Measurements from ENCODE around the gene RPS19BP1. TPM values are rescaled to one million over a fixed set of nuclear protein-coding genes. Genes with fewer than 3 reads are reported as not detected.
"Not testable (repeated sequence)": the region's sequence is repeated elsewhere in the genome, so short reads cannot be mapped to it uniquely, and the experiment has no call there.

RPS19BP1 gene
- total and polyA plus RNA-seq, 3 donors from 2014 or later = 97.7 to 158 (median 156) TPM

DNA sequence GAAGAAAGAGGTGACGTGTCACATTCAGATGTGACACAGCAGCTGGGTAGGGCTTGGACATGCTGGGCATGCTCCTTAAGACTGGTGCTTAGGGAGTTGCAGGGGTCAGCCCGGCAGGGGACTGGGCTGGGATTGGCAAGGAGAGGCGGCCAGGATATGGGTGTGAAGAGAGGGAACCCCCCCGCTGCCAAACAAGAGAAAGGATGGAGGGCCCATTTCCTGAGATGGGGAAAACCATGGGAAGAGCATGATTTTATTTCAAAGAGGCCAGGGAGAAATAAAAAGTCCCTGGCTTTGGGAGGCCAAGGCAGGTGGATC lies 6.9 kb downstream of the RPS19BP1 start:
- no peak for TF ChIP-seq POLR2A (IDR thresholded peaks at IDR 0.05)
- TF ChIP-seq, protein P1, sequence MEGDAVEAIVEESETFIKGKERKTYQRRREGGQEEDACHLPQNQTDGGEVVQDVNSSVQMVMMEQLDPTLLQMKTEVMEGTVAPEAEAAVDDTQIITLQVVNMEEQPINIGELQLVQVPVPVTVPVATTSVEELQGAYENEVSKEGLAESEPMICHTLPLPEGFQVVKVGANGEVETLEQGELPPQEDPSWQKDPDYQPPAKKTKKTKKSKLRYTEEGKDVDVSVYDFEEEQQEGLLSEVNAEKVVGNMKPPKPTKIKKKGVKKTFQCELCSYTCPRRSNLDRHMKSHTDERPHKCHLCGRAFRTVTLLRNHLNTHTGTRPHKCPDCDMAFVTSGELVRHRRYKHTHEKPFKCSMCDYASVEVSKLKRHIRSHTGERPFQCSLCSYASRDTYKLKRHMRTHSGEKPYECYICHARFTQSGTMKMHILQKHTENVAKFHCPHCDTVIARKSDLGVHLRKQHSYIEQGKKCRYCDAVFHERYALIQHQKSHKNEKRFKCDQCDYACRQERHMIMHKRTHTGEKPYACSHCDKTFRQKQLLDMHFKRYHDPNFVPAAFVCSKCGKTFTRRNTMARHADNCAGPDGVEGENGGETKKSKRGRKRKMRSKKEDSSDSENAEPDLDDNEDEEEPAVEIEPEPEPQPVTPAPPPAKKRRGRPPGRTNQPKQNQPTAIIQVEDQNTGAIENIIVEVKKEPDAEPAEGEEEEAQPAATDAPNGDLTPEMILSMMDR (IDR thresholded peaks at IDR 0.05) = no peak
- Histone ChIP-seq H3K4me1 (peaks cover 68% of the 10 kb centered on the region), H3K27ac (peak overlapping the region in 1 of 2 donors; percentile 41), H3K9me3 (no peaks in the 10 kb centered on the region), H3K36me3 (ENCODE audit: low read depth, missing control alignments) (no peaks in the 10 kb centered on the region), H3K4me3 (no peak overlapping the region), H3K27me3 (no peaks in the 10 kb centered on the region)
- intact Hi-C loops (cut with DNase I; ENCODE audit: low total_unique reads) = loop anchor here (10.0 kb wide), 2 partner anchors 211 to 351 kb away; partner anchors contain the start of gene RPL3
- WGBS, 2 donors = 73% methylated on average over 4 of the region's 4 CpGs
- DNase-seq = no peak

DNA sequence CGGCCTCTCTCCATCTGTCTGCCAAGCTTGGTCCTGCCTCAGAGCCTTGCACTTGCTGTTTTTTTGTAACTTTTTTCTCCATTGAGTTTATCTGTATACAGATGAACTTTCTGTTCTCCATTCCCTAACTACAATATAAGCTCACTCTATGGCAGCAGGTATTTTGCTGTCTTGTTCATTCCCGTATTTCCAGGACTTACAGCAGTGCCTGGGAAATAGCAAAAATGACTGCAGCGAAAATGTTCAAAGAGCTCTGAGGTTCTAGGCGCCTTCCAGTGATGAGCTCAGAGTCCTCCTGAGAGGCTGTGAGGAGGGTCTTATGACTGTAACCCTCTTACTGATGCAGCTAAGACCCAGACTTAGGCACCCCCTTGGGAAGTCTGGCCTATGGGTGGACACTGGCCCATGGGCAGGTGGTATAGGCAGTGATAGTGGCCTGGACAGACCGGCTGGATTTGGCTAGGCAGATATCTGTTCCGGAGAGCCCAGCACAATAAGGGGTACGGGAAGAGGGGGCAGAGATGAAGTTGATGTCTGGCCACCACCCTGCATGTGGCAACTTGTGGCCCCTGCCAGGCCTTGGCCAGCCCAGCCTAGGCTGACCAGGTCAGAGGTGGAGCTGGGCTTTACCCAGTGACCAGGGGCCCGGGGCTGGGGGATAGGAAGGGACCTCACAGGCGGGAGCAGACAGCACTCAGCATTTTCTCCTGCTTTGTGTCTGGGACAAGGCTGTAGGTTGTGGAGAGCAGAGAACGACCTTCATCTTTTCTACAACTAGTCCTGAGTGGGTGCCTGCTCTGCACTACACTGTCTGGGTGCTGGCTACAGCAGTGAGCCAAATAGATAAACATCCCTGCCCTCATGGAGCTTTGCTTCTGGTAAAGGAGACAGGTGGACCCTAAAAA lies 7.5 kb downstream of the RPS19BP1 start:
- no peak overlapping the region for H3K4me3 ChIP-seq
- 69 to 73% methylated on average over 8 to 10 of the region's 10 CpGs for WGBS, 2 donors
- intact Hi-C loops (cut with DNase I; ENCODE audit: low total_unique reads) = loop anchor here (10.0 kb wide), 2 partner anchors 210 to 350 kb away; partner anchors contain the start of gene RPL3
- H3K27me3 ChIP-seq = no peaks in the 10 kb centered on the region
- no peak for DNase-seq
- H3K27ac ChIP-seq = peak overlapping the region in 1 of 2 donors; percentile 41
- TF ChIP-seq, protein P1 (IDR thresholded peaks at IDR 0.05) = no peak
- TF ChIP-seq POLR2A (IDR thresholded peaks at IDR 0.05) = no peak
- no peaks in the 10 kb centered on the region for H3K36me3 ChIP-seq (ENCODE audit: low read depth, missing control alignments)
- H3K4me1 ChIP-seq = peaks cover 65% of the 10 kb centered on the region
- H3K9me3 ChIP-seq = no peaks in the 10 kb centered on the region

DNA sequence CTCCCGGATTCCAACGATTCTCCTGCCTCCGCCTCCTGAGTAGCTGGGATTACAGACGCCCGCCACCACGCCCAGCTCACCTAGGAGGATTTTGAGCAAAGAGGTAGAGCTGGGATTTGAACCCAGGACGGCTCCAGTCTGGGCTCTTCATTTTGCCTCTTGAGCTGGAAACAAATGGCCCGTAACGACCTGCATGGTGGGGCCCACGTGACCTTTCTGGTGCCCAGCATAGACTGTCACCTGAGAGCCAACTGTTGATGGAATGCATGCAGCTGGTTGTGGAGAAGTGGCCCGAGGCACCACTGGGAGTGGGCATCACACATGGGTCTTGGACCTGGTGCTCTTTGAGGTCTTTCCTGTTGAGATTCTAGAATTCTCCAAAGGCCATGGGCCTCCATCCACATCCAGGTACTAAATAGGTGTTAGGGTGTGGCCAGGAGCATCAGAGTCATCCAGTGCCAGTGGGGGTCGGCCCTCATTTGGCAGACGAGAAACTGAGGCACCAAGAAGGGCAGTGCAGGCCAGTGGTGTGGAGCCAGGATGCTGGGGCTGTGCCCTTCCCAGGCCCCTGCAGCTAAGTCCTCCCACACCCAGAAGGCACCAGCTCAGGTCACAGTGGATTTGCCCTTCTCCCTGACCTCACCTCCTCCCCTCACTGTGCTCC lies 8.3 kb downstream of the RPS19BP1 start:
- no peaks in the 10 kb centered on the region for H3K9me3 ChIP-seq
- H3K27me3 ChIP-seq = no peaks in the 10 kb centered on the region
- intact Hi-C loops (cut with DNase I; ENCODE audit: low total_unique reads) = loop anchor here (10.0 kb wide), 2 partner anchors 209 to 349 kb away; partner anchors contain the start of gene RPL3
- 55 to 69% methylated on average over 9 to 13 of the region's 13 CpGs for WGBS, 2 donors
- DNase-seq = no peak
- no peak overlapping the region for H3K4me3 ChIP-seq
- H3K4me1 ChIP-seq = peaks cover 58% of the 10 kb centered on the region
- TF ChIP-seq POLR2A (IDR thresholded peaks at IDR 0.05) = no peak
- TF ChIP-seq, protein P1 (IDR thresholded peaks at IDR 0.05) = no peak
- H3K27ac ChIP-seq = no peak overlapping the region
- no peaks in the 10 kb centered on the region for H3K36me3 ChIP-seq (ENCODE audit: low read depth, missing control alignments)

DNA sequence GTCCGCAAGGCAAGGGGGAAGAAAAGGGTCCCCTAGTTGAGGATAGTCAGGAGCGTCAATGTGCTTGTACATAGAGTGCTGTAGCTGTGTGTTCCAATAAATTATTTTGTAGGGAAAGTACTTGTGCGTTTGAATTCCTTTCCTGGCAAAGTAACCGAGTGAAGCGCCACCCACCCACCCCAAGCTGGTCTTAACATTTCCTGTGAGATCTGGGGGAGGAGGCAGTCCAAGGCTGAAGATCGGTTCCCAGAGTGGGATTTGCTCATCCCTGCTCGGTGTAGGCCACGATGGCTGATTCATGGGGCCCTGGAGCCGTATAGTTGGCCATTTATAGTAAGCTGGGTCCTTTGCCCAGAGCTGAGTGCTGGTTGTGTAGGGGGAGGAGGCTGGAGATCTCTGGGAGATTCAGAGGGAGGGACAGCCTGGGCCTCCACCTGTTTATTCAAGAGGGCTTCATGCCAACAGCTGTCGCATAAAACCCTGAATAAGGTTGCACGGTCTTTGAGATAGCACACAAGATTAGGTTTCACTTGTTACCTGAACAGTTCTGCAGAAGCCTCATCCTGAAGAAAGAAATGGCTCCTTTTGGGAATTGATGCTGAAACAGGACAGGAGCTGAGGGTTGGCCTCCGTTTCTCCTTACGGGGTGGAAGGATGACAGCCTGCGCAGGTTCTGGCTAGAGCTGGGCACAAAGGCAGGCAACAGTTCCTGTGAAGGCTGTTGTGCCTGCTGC lies 9.8 kb downstream of the RPS19BP1 start:
- Histone ChIP-seq H3K36me3 (ENCODE audit: low read depth, missing control alignments) (no peaks in the 10 kb centered on the region), H3K4me1 (peaks cover 54% of the 10 kb centered on the region), H3K9me3 (no peaks in the 10 kb centered on the region), H3K27me3 (no peaks in the 10 kb centered on the region), H3K4me3 (peak overlapping the region in 1 of 2 donors; percentile 99), H3K27ac (peak overlapping the region in 1 of 2 donors; percentile 98)
- TF ChIP-seq POLR2A (IDR thresholded peaks at IDR 0.05) = no peak
- TF ChIP-seq, protein P1 (IDR thresholded peaks at IDR 0.05) = no peak
- WGBS, 2 donors = 9 to 11% methylated on average over 13 to 14 of the region's 14 CpGs
- intact Hi-C loops (cut with DNase I; ENCODE audit: low total_unique reads) = loop anchor here (10.0 kb wide), 2 partner anchors 208 to 348 kb away; partner anchors contain the start of gene RPL3
- DNase-seq = no peak

DNA sequence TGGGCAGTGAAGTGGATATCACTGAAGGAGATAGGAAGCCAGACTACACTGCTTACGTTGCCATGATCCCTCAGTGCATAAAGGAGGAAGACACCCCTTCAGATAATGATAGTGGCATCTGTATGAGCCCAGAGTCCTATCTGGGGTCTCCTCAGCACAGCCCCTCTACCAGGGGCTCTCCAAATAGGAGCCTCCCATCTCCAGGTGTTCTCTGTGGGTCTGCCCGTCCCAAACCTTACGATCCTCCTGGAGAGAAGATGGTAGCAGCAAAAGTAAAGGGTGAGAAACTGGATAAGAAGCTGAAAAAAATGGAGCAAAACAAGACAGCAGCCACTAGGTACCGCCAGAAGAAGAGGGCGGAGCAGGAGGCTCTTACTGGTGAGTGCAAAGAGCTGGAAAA lies 10.5 kb downstream of the RPS19BP1 start:
- not testable (repeated sequence) for DNase-seq; H3K27me3 ChIP-seq; H3K9me3 ChIP-seq; H3K36me3 ChIP-seq (ENCODE audit: low read depth, missing control alignments)
- Histone ChIP-seq H3K27ac (peak overlapping the region; percentile 98 to 99), H3K4me3 (peak overlapping the region in 1 of 2 donors; percentile 99), H3K4me1 (peaks cover 48% of the 10 kb centered on the region)
- intact Hi-C loops (cut with DNase I; ENCODE audit: low total_unique reads) = loop anchor here (10.0 kb wide), 2 partner anchors 207 to 347 kb away; partner anchors contain the start of gene RPL3
- 4 to 8% methylated on average over 5 of the region's 5 CpGs for WGBS, 2 donors

DNA sequence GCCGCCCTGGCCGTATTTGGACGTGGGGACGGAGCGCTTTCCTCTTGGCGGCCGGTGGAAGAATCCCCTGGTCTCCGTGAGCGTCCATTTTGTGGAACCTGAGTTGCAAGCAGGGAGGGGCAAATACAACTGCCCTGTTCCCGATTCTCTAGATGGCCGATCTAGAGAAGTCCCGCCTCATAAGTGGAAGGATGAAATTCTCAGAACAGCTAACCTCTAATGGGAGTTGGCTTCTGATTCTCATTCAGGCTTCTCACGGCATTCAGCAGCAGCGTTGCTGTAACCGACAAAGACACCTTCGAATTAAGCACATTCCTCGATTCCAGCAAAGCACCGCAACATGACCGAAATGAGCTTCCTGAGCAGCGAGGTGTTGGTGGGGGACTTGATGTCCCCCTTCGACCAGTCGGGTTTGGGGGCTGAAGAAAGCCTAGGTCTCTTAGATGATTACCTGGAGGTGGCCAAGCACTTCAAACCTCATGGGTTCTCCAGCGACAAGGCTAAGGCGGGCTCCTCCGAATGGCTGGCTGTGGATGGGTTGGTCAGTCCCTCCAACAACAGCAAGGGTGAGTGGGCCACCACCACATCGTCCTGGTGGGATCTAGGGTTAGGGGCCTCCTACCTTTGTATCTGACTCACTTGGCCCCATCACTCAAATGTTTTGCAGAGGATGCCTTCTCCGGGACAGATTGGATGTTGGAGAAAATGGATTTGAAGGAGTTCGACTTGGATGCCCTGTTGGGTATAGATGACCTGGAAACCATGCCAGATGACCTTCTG lies 11.3 kb downstream of the RPS19BP1 start:
- 0 to 1% methylated on average over 8 to 28 of the region's 28 CpGs for WGBS, 2 donors
- intact Hi-C loops (cut with DNase I; ENCODE audit: low total_unique reads) = loop anchor here (10.0 kb wide), 2 partner anchors 206 to 346 kb away; partner anchors contain the start of gene RPL3
- H3K36me3 ChIP-seq (ENCODE audit: low read depth, missing control alignments); H3K9me3 ChIP-seq; H3K27me3 ChIP-seq; DNase-seq: not testable (repeated sequence)
- Histone ChIP-seq H3K27ac (peak overlapping the region; percentile 98 to 99), H3K4me1 (peaks cover 47% of the 10 kb centered on the region), H3K4me3 (peak overlapping the region; percentile 95 to 99)
